CD4-positive, alpha-beta T cell treated with Interleukin-17A for 4 hours (primary cell): ENCODE measurements around the gene MLH1.

ENCODE experiments used
- DNase-seq: peaks from one replicate; pipeline ENCODE4 v3.0.0-alpha.2; 2020; ENCODE audit warnings: mixed read lengths

The MLH1 gene

GRCh38 chr3:37096288-37096687 lies 103.0 kb downstream of the MLH1 start:
- no peak for DNase-seq

GRCh38 chr3:37096975-37097374 lies 103.7 kb downstream of the MLH1 start:
- DNase-seq = no peak

- no peak for DNase-seq
Observed at GRCh38 chr3:37097776-37098175, 104.5 kb downstream of the MLH1 start.

- no peak for DNase-seq
Observed at GRCh38 chr3:37098884-37099283, 105.6 kb downstream of the MLH1 start.

- no peak for DNase-seq
Observed at GRCh38 chr3:37099469-37099868, 106.2 kb downstream of the MLH1 start.

- DNase-seq = no peak
Observed at GRCh38 chr3:37100411-37100810, 107.1 kb downstream of the MLH1 start.
